Chondrocyte (in vitro differentiated cells): ENCODE results near the gene TMPRSS4. TPM values are rescaled to one million over a fixed set of nuclear protein-coding genes. Genes with fewer than 3 reads are reported as not detected.
A peak's percentile ranks its signal among the peaks of the same experiment; 100 is the strongest.

Source experiments
- DNase-seq: peaks from one replicate; pipeline ENCODE4 v3.0.0; 2021; ENCODE audit warnings: mixed read lengths, low spot score
- H3K27ac Mint-ChIP-seq: one replicate; pipeline ENCODE4 v1.8.0; 2021; ENCODE audit warnings: mild to moderate bottlenecking, moderate library complexity, mixed read lengths; ENCODE audit not compliant: unreplicated experiment
- H3K27me3 Mint-ChIP-seq: 2 replicates; pipeline ENCODE4 v1.8.0; 2021; ENCODE audit warnings: low read depth, mixed read lengths
- H3K36me3 Mint-ChIP-seq: 2 replicates; pipeline ENCODE4 v1.8.0; 2021; ENCODE audit warnings: low read depth, mixed read lengths
- H3K4me1 Mint-ChIP-seq: 2 replicates; pipeline ENCODE4 v1.8.0; 2021; ENCODE audit warnings: low read depth, mild to moderate bottlenecking, mixed read lengths
- H3K4me3 Mint-ChIP-seq: one replicate; pipeline ENCODE4 v1.8.0; 2021; ENCODE audit warnings: mild to moderate bottlenecking, moderate library complexity, mixed read lengths; ENCODE audit not compliant: unreplicated experiment
- H3K9me3 Mint-ChIP-seq: 2 replicates; pipeline ENCODE4 v1.8.0; 2021; ENCODE audit warnings: low read depth, mixed read lengths
- total RNA-seq: library from RNA; stranded (reverse); gene quantifications from 3 replicates; pipeline ENCODE4 v1.2.1, GENCODE V29; 2021
- TF ChIP-seq, protein P1 (sequence below): fragments of 200-600 bp; sonication (generic); IDR thresholded peaks from 2 replicates; pipeline ENCODE4 v1.5.0; 2021; ENCODE audit warnings: antibody characterized with exemption, mild to moderate bottlenecking, moderate library complexity

TMPRSS4 gene
- total RNA-seq, 1 donor from 2014 or later, result not detected

DNA sequence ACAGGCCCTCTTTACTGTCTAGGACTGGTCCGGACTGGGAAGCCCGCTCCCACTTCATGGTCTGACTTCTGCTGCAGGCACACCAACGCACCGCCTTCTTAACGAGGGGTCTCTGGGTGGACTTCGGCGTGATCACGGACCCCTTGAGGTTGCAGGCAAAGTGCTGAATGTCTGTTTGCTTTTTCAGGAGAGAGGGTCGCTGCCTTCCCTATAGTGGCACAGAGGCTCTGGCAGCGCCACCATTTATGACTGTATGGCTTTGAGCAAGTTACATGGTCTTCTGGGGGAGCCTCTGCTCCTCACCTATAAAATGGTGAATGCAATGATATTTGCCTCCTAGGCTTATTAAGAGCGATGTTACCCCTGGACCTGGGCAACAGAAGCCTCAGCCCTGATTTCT, 77.1 kb downstream of the TMPRSS4 start:
- Mint-ChIP-seq H3K4me1 (peaks cover 4% of the 10 kb centered on the region), H3K27me3 (peaks cover 57% of the 10 kb centered on the region), H3K36me3 (peaks cover 1% of the 10 kb centered on the region), H3K4me3 (peak overlapping the region; percentile 59), H3K9me3 (no peaks in the 10 kb centered on the region), H3K27ac (no peak overlapping the region)
- TF ChIP-seq, protein P1, sequence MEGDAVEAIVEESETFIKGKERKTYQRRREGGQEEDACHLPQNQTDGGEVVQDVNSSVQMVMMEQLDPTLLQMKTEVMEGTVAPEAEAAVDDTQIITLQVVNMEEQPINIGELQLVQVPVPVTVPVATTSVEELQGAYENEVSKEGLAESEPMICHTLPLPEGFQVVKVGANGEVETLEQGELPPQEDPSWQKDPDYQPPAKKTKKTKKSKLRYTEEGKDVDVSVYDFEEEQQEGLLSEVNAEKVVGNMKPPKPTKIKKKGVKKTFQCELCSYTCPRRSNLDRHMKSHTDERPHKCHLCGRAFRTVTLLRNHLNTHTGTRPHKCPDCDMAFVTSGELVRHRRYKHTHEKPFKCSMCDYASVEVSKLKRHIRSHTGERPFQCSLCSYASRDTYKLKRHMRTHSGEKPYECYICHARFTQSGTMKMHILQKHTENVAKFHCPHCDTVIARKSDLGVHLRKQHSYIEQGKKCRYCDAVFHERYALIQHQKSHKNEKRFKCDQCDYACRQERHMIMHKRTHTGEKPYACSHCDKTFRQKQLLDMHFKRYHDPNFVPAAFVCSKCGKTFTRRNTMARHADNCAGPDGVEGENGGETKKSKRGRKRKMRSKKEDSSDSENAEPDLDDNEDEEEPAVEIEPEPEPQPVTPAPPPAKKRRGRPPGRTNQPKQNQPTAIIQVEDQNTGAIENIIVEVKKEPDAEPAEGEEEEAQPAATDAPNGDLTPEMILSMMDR, result no peak
- no peak for DNase-seq

DNA sequence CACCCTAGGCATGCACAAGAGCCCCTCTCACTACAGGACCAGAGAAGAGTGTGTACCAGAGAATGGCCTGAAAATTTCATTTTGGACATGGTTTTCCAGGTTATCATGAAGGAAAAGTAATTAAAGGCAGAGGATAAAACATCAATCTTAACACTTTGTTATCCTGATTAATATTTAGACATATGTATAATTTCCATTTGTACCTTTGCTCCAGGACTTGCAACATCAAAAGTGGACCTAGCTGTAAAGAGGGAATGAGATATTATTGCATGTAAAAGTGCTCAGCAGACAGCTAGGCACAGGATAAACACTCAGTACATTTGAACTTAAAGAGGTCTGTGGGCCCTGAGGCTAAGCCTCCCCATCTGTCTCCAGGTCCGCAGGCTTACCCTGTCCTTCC, 77.8 kb downstream of the TMPRSS4 start:
- H3K4me3 Mint-ChIP-seq, result no peak overlapping the region
- peaks cover 4% of the 10 kb centered on the region for H3K4me1 Mint-ChIP-seq

DNA sequence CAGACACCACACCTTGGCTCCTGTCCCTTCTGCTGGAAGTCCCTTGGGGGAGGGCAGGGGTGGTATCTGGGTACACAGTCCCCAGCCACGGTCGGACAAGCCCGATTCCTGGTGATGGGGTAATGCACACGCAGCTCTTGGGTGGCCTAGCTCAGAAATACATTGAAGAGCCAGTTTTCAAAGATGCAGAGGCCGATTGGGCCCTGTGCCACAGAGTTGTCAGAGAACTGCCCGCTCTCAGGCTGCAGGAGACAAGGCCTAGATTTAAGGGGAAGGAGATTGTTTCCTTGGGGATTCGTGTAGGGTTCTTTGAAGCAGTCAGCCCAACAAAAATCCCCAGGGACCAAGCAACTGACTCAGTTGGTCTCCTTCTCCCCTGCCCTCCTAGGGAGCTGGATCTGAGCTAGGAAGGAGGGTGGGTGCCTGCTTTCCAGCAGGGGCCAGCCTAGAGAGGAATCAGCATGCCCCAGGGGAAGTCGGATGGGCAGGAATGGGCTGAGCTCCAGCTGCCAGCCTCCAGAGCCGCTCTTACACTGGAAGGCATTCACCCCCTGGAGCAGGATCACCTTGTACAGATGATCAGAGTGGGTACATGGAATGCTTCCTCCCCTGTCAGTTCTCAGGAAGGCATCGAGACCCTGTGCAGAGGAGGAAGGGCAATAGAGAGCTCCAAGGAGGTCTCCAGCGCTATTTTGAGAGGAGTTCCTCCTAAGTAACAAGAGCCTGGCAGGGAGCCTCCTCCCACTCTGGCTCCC, 79.1 kb downstream of the TMPRSS4 start:
- no peak for DNase-seq

More for the DNA sequence above, 77.8 kb downstream of the TMPRSS4 start:
- TF ChIP-seq, protein P1, result no peak
- peaks cover 62% of the 10 kb centered on the region for H3K27me3 Mint-ChIP-seq
- no peak for DNase-seq
- H3K27ac Mint-ChIP-seq, result no peak overlapping the region
- no peaks in the 10 kb centered on the region for H3K9me3 Mint-ChIP-seq
- peaks cover 1% of the 10 kb centered on the region for H3K36me3 Mint-ChIP-seq

DNA sequence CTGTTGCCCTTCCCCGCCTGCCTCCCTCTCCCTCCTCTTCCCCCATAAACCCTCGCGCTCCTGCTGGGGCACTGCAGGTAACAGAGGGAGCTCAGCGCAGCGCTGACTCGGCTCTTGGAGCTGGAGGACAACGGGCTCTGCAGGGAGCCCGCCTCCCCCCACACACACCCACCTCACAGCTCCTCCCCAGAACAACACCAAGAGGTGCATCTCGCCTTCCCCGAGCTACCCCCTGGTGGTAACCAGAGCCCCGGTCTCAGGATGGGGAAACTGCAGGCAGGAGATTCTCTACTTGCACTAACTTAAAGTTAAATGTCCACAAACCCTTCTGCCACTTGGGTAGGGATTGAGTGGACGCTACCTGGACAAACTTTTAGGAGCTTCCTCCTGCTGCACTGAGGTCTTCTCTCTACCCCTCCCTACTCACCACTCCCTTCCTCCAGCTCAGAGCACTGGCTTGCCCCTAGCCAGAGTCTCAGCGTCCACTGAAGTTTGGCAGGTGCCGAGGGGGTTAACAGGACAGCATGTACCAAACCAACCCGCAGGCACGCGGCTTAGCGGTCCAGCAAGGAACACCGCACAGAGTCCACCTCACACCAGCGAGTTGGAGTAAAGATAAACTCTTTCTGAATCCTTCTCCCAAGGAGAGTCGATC, 79.8 kb downstream of the TMPRSS4 start:
- H3K4me3 Mint-ChIP-seq, result no peak overlapping the region

More for the DNA sequence above, 79.1 kb downstream of the TMPRSS4 start:
- H3K4me3 Mint-ChIP-seq, result no peak overlapping the region
- peaks cover 57% of the 10 kb centered on the region for H3K27me3 Mint-ChIP-seq
- H3K4me1 Mint-ChIP-seq, result peaks cover 4% of the 10 kb centered on the region
- no peak overlapping the region for H3K27ac Mint-ChIP-seq
- H3K9me3 Mint-ChIP-seq, result no peaks in the 10 kb centered on the region
- TF ChIP-seq, protein P1, result no peak
- peaks cover 1% of the 10 kb centered on the region for H3K36me3 Mint-ChIP-seq

More for the DNA sequence above, 79.8 kb downstream of the TMPRSS4 start:
- no peak overlapping the region for H3K27ac Mint-ChIP-seq
- peaks cover 63% of the 10 kb centered on the region for H3K27me3 Mint-ChIP-seq
- TF ChIP-seq, protein P1, result no peak
- H3K9me3 Mint-ChIP-seq, result no peaks in the 10 kb centered on the region
- DNase-seq, result no peak
- H3K4me1 Mint-ChIP-seq, result peaks cover 4% of the 10 kb centered on the region
- H3K36me3 Mint-ChIP-seq, result peaks cover 1% of the 10 kb centered on the region
